H9 (cell line): Measurements from ENCODE around the gene OXCT2. TPM values are rescaled to one million over a fixed set of nuclear protein-coding genes. Genes with fewer than 3 reads are reported as not detected.
"Not testable (repeated sequence)": the region's sequence is repeated elsewhere in the genome, so short reads cannot be mapped to it uniquely, and the experiment has no call there.

Source experiments
- DNase-seq: peaks from one replicate; pipeline ENCODE4 v3.0.0-alpha.2; 2017
- H2AFZ ChIP-seq: one replicate; pipeline ENCODE4 v1.6.1; 2013; ENCODE audit warnings: mild to moderate bottlenecking, low read length, control low read depth, moderate library complexity
- H2AK5ac ChIP-seq: 2 replicates; pipeline ENCODE4 v1.6.1; 2013; ENCODE audit warnings: low read length, control low read depth, mixed read lengths; ENCODE audit not compliant: insufficient read length
- H2BK120ac ChIP-seq: one replicate; pipeline ENCODE4 v1.6.1; 2013; ENCODE audit warnings: low read depth, mild to moderate bottlenecking, low read length, control low read depth, inconsistent platforms; ENCODE audit not compliant: poor library complexity, severe bottlenecking
- H2BK12ac ChIP-seq: 2 replicates; pipeline ENCODE4 v1.6.1; 2013; ENCODE audit warnings: low read length, control low read depth, mixed read lengths, low read depth; ENCODE audit not compliant: insufficient read length
- H2BK15ac ChIP-seq: 2 replicates; pipeline ENCODE4 v1.6.1; 2013; ENCODE audit warnings: low read depth, low read length, control low read depth
- H2BK20ac ChIP-seq: one replicate; pipeline ENCODE4 v1.6.1; 2013; ENCODE audit warnings: low read depth, mild to moderate bottlenecking, low read length, control low read depth, inconsistent platforms; ENCODE audit not compliant: poor library complexity, severe bottlenecking
- H2BK5ac ChIP-seq: 2 replicates; pipeline ENCODE4 v1.6.1; 2013; ENCODE audit warnings: low read length, control low read depth, mixed read lengths; ENCODE audit not compliant: insufficient read length
- H3K14ac ChIP-seq: 2 replicates; pipeline ENCODE4 v1.6.1; 2013; ENCODE audit warnings: low read length, control low read depth; ENCODE audit not compliant: insufficient read depth
- H3K18ac ChIP-seq: 2 replicates; pipeline ENCODE4 v1.6.1; 2013; ENCODE audit warnings: low read depth, mild to moderate bottlenecking, mixed read lengths, low read length, control low read depth; ENCODE audit not compliant: insufficient read length
- H3K23ac ChIP-seq: 2 replicates; pipeline ENCODE4 v1.6.1; 2013; ENCODE audit warnings: low read length, control low read depth, mixed read lengths, low read depth; ENCODE audit not compliant: insufficient read length
- H3K23me2 ChIP-seq: 2 replicates; pipeline ENCODE4 v1.6.1; 2013; ENCODE audit warnings: low read depth, mild to moderate bottlenecking, mixed read lengths, low read length, control low read depth; ENCODE audit not compliant: insufficient read length, poor library complexity, severe bottlenecking
- H3K27ac ChIP-seq: 2 replicates; pipeline ENCODE4 v1.5.1; 2013; ENCODE audit warnings: low read length, control low read depth, mixed read lengths, low read depth; ENCODE audit not compliant: insufficient read length
- H3K27me3 ChIP-seq: 2 replicates; pipeline ENCODE4 v1.6.1; 2013; ENCODE audit warnings: low read length, control low read depth, inconsistent platforms; ENCODE audit not compliant: insufficient read depth
- H3K4ac ChIP-seq: 2 replicates; pipeline ENCODE4 v1.6.1; 2013; ENCODE audit warnings: low read depth, mild to moderate bottlenecking, control low read depth, inconsistent platforms, low read length, moderate library complexity
- H3K4me1 ChIP-seq: 2 replicates; pipeline ENCODE4 v1.6.1; 2013; ENCODE audit warnings: low read length, control low read depth, inconsistent platforms; ENCODE audit not compliant: insufficient read depth
- H3K4me2 ChIP-seq: 2 replicates; pipeline ENCODE4 v1.6.1; 2013; ENCODE audit warnings: low read length, control low read depth, mixed read lengths; ENCODE audit not compliant: insufficient read length, insufficient read depth
- H3K56ac ChIP-seq: 2 replicates; pipeline ENCODE4 v1.6.1; 2013; ENCODE audit warnings: low read depth, mild to moderate bottlenecking, mixed read lengths, low read length, control low read depth; ENCODE audit not compliant: insufficient read length
- H3K79me1 ChIP-seq: 2 replicates; pipeline ENCODE4 v1.6.1; 2013; ENCODE audit warnings: low read depth, mild to moderate bottlenecking, moderate library complexity, low read length, control low read depth, inconsistent platforms; ENCODE audit not compliant: insufficient read depth, poor library complexity, severe bottlenecking
- H3K79me2 ChIP-seq: 2 replicates; pipeline ENCODE4 v1.6.1; 2013; ENCODE audit warnings: low read length, control low read depth, inconsistent platforms; ENCODE audit not compliant: insufficient read depth
- H3K9ac ChIP-seq: 2 replicates; pipeline ENCODE4 v1.6.1; 2013; ENCODE audit warnings: low read length, control low read depth, mixed read lengths; ENCODE audit not compliant: insufficient read length; ENCODE audit errors: extremely low read depth
- H3K9me3 ChIP-seq: one replicate; pipeline ENCODE4 v1.6.1; 2013; ENCODE audit warnings: low read depth, low read length, inconsistent platforms; ENCODE audit not compliant: control insufficient read depth
- H3T11ph ChIP-seq: one replicate; pipeline ENCODE4 v1.6.1; 2013; ENCODE audit warnings: mild to moderate bottlenecking, low read length, control low read depth, inconsistent platforms
- H4K20me1 ChIP-seq: one replicate; pipeline ENCODE4 v1.6.1; 2013; ENCODE audit not compliant: control insufficient read depth, insufficient read length, insufficient read depth
- H4K5ac ChIP-seq: 2 replicates; pipeline ENCODE4 v1.6.1; 2013; ENCODE audit warnings: low read depth, mild to moderate bottlenecking, mixed read lengths, low read length, control low read depth; ENCODE audit not compliant: insufficient read length
- H4K8ac ChIP-seq: replicated peaks from 2 replicates; pipeline ENCODE4 v1.6.1; 2013; ENCODE audit warnings: low read length, control low read depth, mixed read lengths, low read depth; ENCODE audit not compliant: insufficient read length
- H4K91ac ChIP-seq: 2 replicates; pipeline ENCODE4 v1.6.1; 2013; ENCODE audit warnings: low read depth, mild to moderate bottlenecking, moderate library complexity, mixed read lengths, low read length, control low read depth; ENCODE audit not compliant: insufficient read length
- H3K27ac Mint-ChIP-seq, 3 experiments: 2 replicates in 2 of 3; 3 replicates in 1 of 3; pipeline ENCODE4 v1.8.0; 2020 to 2021; ENCODE audit warnings: mixed read lengths in 3 of 3, mild to moderate bottlenecking in 1 of 3, moderate library complexity in 1 of 3
- H3K27me3 Mint-ChIP-seq: 2 replicates; pipeline ENCODE4 v1.8.0; 2021; ENCODE audit warnings: low read depth, mild to moderate bottlenecking, moderate library complexity, mixed read lengths
- H3K36me3 Mint-ChIP-seq, 3 experiments: 2 replicates in 2 of 3; 3 replicates in 1 of 3; pipeline ENCODE4 v1.8.0; 2020 to 2021; ENCODE audit warnings: low read depth in 3 of 3, mixed read lengths in 3 of 3; ENCODE audit not compliant: insufficient read depth in 1 of 3
- H3K4me1 Mint-ChIP-seq, 2 experiments: 2 replicates each; pipeline ENCODE4 v1.8.0; 2020; ENCODE audit warnings: mixed read lengths in 2 of 2
- H3K4me3 Mint-ChIP-seq, 2 experiments: 2 replicates in 1 of 2; 3 replicates in 1 of 2; pipeline ENCODE4 v1.8.0; 2020 to 2021; ENCODE audit warnings: mild to moderate bottlenecking in 2 of 2, mixed read lengths in 2 of 2, moderate library complexity in 1 of 2
- H3K9me3 Mint-ChIP-seq, 2 experiments: 2 replicates in 1 of 2; 3 replicates in 1 of 2; pipeline ENCODE4 v1.8.0; 2020; ENCODE audit warnings: mild to moderate bottlenecking in 2 of 2, mixed read lengths in 2 of 2, moderate library complexity in 1 of 2
- WGBS: extraction: QIAGEN DNeasy Blood & Tissue Kit; methylation state at CpG from one replicate; pipeline ENCODE4 v1.1.7; 2013; ENCODE audit warnings: missing lambda C conversion rate, low lambda C conversion rate, mixed read lengths; ENCODE audit not compliant: insufficient read length; ENCODE audit errors: extremely low coverage; 5-methylcytosine and 5-hydroxymethylcytosine counted together
- total RNA-seq: library from RNA; stranded (reverse); gene quantifications from 2 replicates; pipeline ENCODE4 v1.2.1, GENCODE V29; 2021

Gene OXCT2
- total RNA-seq, 1 experiment from 2014 or later: 3.7 TPM

DNA sequence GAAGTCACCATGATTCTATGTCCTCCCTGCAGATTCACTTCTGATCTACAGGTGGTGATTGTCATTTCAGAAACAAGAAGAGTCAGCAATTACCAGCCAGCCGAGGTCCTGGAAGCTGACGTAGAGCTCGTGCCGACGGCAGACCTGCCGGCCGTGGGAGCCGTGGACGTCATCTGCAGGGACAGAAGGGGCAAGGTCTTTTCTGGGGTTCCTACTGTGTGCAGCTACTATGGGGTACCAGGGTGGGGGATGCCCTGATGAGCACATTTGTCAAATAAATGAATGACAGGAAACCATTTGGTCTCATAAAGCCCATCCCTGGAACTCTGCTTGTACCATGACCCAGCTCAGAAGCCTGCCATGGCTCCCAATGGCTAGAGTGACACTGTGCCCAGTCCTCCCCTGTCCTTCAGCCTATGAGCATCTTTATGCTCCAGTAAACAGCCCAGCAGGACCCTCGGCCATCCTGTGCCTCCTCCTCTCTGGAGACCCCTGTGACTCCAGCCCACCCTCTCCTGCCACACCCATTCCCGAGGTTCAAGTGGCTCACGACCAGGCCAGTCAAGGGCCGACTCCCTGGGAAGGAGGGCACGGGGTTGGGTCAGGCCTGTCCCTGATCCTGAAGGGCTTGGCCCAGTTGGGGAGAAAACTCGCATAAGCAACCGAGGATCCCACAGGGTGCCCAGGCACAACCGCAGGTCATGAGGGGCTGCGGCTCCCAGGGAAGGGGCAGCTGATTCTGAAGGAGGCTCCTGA lies 7.4 kb downstream of the OXCT2 start:
- WGBS: no CpG with 5 or more reads among the region's 18 CpGs
- H2BK5ac ChIP-seq, H3K9ac ChIP-seq: not testable (repeated sequence)

More for the DNA sequence above, 7.4 kb downstream of the OXCT2 start:
- not testable (repeated sequence) for H3K4ac ChIP-seq, H3K9me3 Mint-ChIP-seq, H3K4me1 Mint-ChIP-seq, H3K9me3 ChIP-seq, H4K91ac ChIP-seq, H3K23me2 ChIP-seq, H3K23ac ChIP-seq, H2AK5ac ChIP-seq, H3K56ac ChIP-seq, H3K79me2 ChIP-seq, H4K5ac ChIP-seq, H2AFZ ChIP-seq, H2BK20ac ChIP-seq, H3K4me3 Mint-ChIP-seq, H4K20me1 ChIP-seq, H3K14ac ChIP-seq, H2BK12ac ChIP-seq, DNase-seq, H3T11ph ChIP-seq, H3K27ac Mint-ChIP-seq, H3K18ac ChIP-seq, H2BK15ac ChIP-seq, H3K27me3 ChIP-seq, H3K79me1 ChIP-seq, H3K4me1 ChIP-seq, H3K27me3 Mint-ChIP-seq, H2BK120ac ChIP-seq, H4K8ac ChIP-seq, H3K4me2 ChIP-seq, H3K27ac ChIP-seq
- H3K36me3 Mint-ChIP-seq: peaks cover 9 to 17% (median 9%) of the 10 kb centered on the region in 3 experiments; a peak in 6 of 7 replicates
